ENCODE results near the gene BLTP3B. TPM values are rescaled to one million over a fixed set of nuclear protein-coding genes. Genes with fewer than 3 reads are reported as not detected.
"Not testable (repeated sequence)": the region's sequence is repeated elsewhere in the genome, so short reads cannot be mapped to it uniquely, and the experiment has no call there.

The BLTP3B gene
- polyA plus RNA-seq, 1 donor (not counting 4 experiments of a cell fraction or from before 2014, with no cell fraction given) = 11.7 TPM

- Histone ChIP-seq H2AFZ (ENCODE audit: control insufficient read depth, low read length) (no peak overlapping the region), H3K27ac (ENCODE audit: control insufficient read depth, insufficient read depth, low read length) (no peak overlapping the region), H3K27me3 (ENCODE audit: control insufficient read depth, extremely low read depth, insufficient read depth, low read length) (no peaks in the 10 kb centered on the region), H3K4me2 (ENCODE audit: control insufficient read depth, extremely low read depth, insufficient read depth, low read depth, low read length) (no peak overlapping the region), H3K9ac (ENCODE audit: control insufficient read depth, extremely low read depth, insufficient read depth, low read length) (no peak overlapping the region), H3K9me3 (ENCODE audit: control insufficient read depth, low read depth, low read length) (no peaks in the 10 kb centered on the region), H3K79me2 (ENCODE audit: control insufficient read depth, insufficient read depth, low read length) (no peaks in the 10 kb centered on the region), H3K36me3 (ENCODE audit: control insufficient read depth in 2 of 2, extremely low read depth in 1 of 2, insufficient read depth in 2 of 2, low read length in 2 of 2) (no peaks in the 10 kb centered on the region), H3K4me3 (ENCODE audit: control insufficient read depth in 2 of 3, extremely low read depth in 1 of 3, insufficient read depth in 2 of 3, low read depth in 1 of 3, low read length in 3 of 3) (no peak overlapping the region), H3K9me1 (ENCODE audit: control insufficient read depth, extremely low read depth, insufficient read depth, low read length) (no peaks in the 10 kb centered on the region), H4K20me1 (ENCODE audit: control insufficient read depth, extremely low read depth, insufficient read depth, low read length) (no peaks in the 10 kb centered on the region), H3K4me1 (ENCODE audit: control insufficient read depth, extremely low read depth, insufficient read depth, low read length) (peaks cover 9% of the 10 kb centered on the region)
- TF ChIP-seq, protein P1, sequence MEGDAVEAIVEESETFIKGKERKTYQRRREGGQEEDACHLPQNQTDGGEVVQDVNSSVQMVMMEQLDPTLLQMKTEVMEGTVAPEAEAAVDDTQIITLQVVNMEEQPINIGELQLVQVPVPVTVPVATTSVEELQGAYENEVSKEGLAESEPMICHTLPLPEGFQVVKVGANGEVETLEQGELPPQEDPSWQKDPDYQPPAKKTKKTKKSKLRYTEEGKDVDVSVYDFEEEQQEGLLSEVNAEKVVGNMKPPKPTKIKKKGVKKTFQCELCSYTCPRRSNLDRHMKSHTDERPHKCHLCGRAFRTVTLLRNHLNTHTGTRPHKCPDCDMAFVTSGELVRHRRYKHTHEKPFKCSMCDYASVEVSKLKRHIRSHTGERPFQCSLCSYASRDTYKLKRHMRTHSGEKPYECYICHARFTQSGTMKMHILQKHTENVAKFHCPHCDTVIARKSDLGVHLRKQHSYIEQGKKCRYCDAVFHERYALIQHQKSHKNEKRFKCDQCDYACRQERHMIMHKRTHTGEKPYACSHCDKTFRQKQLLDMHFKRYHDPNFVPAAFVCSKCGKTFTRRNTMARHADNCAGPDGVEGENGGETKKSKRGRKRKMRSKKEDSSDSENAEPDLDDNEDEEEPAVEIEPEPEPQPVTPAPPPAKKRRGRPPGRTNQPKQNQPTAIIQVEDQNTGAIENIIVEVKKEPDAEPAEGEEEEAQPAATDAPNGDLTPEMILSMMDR (optimal IDR thresholded peaks at IDR 0.05 in 1 of 3, IDR thresholded peaks at IDR 0.05 in 1 of 3, conservative IDR thresholded peaks at IDR 0.05 in 1 of 3; ENCODE audit: extremely low read depth in 1 of 3, insufficient read depth in 2 of 3, low read length in 3 of 3) = no peak
- TF ChIP-seq EZH2 (IDR thresholded peaks at IDR 0.05; ENCODE audit: low read length) = no peak
- dilution Hi-C loops (cut with MboI; ENCODE audit: extremely low pct_ligation_motif_present, low sequenced_read_pairs) = no loop called here
- DNase-seq (ENCODE audit: low read depth, low spot score) = no peak
- FAIRE-seq = no peak
Observed at GRCh38 chr12:100184549-100185145, 42.0 kb upstream of the BLTP3B start.

GRCh38 chr12:100179252-100179651, 36.6 kb upstream of the BLTP3B start:
- no peaks in the 10 kb centered on the region for H3K27me3 ChIP-seq (ENCODE audit: control insufficient read depth, extremely low read depth, insufficient read depth, low read length)
- no peak overlapping the region for H2AFZ ChIP-seq (ENCODE audit: control insufficient read depth, low read length)
- dilution Hi-C loops (cut with MboI; ENCODE audit: extremely low pct_ligation_motif_present, low sequenced_read_pairs) = no loop called here
- no peaks in the 10 kb centered on the region for H3K4me1 ChIP-seq (ENCODE audit: control insufficient read depth, extremely low read depth, insufficient read depth, low read length)
- FAIRE-seq (no peak), DNase-seq (ENCODE audit: low read depth, low spot score) (no peak)
- no peaks in the 10 kb centered on the region for H4K20me1 ChIP-seq (ENCODE audit: control insufficient read depth, extremely low read depth, insufficient read depth, low read length)
- H3K9me1 ChIP-seq (ENCODE audit: control insufficient read depth, extremely low read depth, insufficient read depth, low read length) = no peaks in the 10 kb centered on the region
- H3K4me3 ChIP-seq (ENCODE audit: control insufficient read depth in 2 of 3, extremely low read depth in 1 of 3, insufficient read depth in 2 of 3, low read depth in 1 of 3, low read length in 3 of 3) = no peak overlapping the region
- TF ChIP-seq, protein P1 (optimal IDR thresholded peaks at IDR 0.05 in 1 of 3, IDR thresholded peaks at IDR 0.05 in 1 of 3, conservative IDR thresholded peaks at IDR 0.05 in 1 of 3; ENCODE audit: extremely low read depth in 1 of 3, insufficient read depth in 2 of 3, low read length in 3 of 3) = no peak
- TF ChIP-seq EZH2 (IDR thresholded peaks at IDR 0.05; ENCODE audit: low read length) = no peak
- no peak overlapping the region for H3K27ac ChIP-seq (ENCODE audit: control insufficient read depth, insufficient read depth, low read length)
- no peak overlapping the region for H3K9ac ChIP-seq (ENCODE audit: control insufficient read depth, extremely low read depth, insufficient read depth, low read length)
- H3K4me2 ChIP-seq (ENCODE audit: control insufficient read depth, extremely low read depth, insufficient read depth, low read depth, low read length) = no peak overlapping the region
- no peaks in the 10 kb centered on the region for H3K36me3 ChIP-seq (ENCODE audit: control insufficient read depth in 2 of 2, extremely low read depth in 1 of 2, insufficient read depth in 2 of 2, low read length in 2 of 2)
- H3K79me2 ChIP-seq (ENCODE audit: control insufficient read depth, insufficient read depth, low read length) = no peaks in the 10 kb centered on the region
- H3K9me3 ChIP-seq (ENCODE audit: control insufficient read depth, low read depth, low read length) = no peaks in the 10 kb centered on the region

DNA sequence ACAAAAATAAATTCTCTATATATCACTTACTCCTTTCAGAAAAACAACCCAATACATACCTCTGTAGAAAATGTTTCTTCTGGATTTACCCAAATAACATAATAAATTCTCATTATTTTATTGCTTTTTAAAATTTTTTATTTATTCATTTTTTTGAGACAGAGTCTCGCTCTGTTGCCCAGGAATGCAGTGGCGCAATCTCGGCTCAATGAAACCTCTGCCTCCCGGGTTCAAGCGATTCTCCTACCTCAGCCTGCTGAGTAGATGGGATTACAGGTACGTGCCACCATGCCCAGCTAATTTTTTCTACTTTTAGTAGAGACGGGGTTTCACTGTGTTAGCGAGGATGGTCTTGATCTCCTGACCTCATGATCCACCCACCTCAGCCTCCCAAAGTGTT, 33.8 kb upstream of the BLTP3B start:
- H4K20me1 ChIP-seq (ENCODE audit: control insufficient read depth, extremely low read depth, insufficient read depth, low read length); H3K9ac ChIP-seq (ENCODE audit: control insufficient read depth, extremely low read depth, insufficient read depth, low read length); H3K79me2 ChIP-seq (ENCODE audit: control insufficient read depth, insufficient read depth, low read length); H3K27ac ChIP-seq (ENCODE audit: control insufficient read depth, insufficient read depth, low read length); H3K4me3 ChIP-seq (ENCODE audit: control insufficient read depth in 2 of 3, extremely low read depth in 1 of 3, insufficient read depth in 2 of 3, low read depth in 1 of 3, low read length in 3 of 3); H3K27me3 ChIP-seq (ENCODE audit: control insufficient read depth, extremely low read depth, insufficient read depth, low read length); H3K9me1 ChIP-seq (ENCODE audit: control insufficient read depth, extremely low read depth, insufficient read depth, low read length); H2AFZ ChIP-seq (ENCODE audit: control insufficient read depth, low read length); FAIRE-seq; H3K9me3 ChIP-seq (ENCODE audit: control insufficient read depth, low read depth, low read length); dilution Hi-C loops (cut with MboI; ENCODE audit: extremely low pct_ligation_motif_present, low sequenced_read_pairs); H3K4me2 ChIP-seq (ENCODE audit: control insufficient read depth, extremely low read depth, insufficient read depth, low read depth, low read length); H3K36me3 ChIP-seq (ENCODE audit: control insufficient read depth in 2 of 2, extremely low read depth in 1 of 2, insufficient read depth in 2 of 2, low read length in 2 of 2); H3K4me1 ChIP-seq (ENCODE audit: control insufficient read depth, extremely low read depth, insufficient read depth, low read length); DNase-seq (ENCODE audit: low read depth, low spot score): not testable (repeated sequence)

All from keratinocyte (primary cell).